B cell (primary cell): ENCODE data around the gene ZP2.

Source experiments
- EZH2 ChIP-seq: IDR thresholded peaks from 2 replicates; pipeline ENCODE4 v1.6.1; 2012; ENCODE audit warnings: borderline replicate concordance, low read depth, mild to moderate bottlenecking, moderate library complexity, low read length; ENCODE audit not compliant: insufficient read depth, poor library complexity, severe bottlenecking
- TF ChIP-seq, protein P1 (sequence below): fragments of 200-600 bp; IDR thresholded peaks from one replicate; pipeline ENCODE4 v1.8.0; 2022; ENCODE audit warnings: antibody characterized with exemption, mild to moderate bottlenecking

DNA sequence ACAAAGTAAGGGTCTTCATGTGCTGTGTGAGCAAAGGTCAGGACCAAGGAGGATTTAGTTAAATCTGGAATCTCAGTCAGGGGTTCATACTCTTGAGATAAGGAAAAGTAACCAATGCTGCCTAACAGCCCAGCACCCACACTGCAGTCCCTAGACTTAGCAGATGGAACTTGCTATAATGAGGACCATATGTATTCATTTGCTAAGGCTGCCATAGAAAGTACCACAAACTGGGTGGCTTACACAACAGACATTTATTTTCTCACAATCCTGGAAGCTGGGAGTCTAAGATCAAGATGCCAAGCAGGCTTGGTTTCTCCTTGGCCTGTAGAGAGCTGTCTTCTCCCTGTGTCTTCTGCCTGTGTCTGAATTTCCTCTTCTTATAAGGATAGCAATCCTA is 20.8 kb downstream of the ZP2 start:
- TF ChIP-seq, protein P1, sequence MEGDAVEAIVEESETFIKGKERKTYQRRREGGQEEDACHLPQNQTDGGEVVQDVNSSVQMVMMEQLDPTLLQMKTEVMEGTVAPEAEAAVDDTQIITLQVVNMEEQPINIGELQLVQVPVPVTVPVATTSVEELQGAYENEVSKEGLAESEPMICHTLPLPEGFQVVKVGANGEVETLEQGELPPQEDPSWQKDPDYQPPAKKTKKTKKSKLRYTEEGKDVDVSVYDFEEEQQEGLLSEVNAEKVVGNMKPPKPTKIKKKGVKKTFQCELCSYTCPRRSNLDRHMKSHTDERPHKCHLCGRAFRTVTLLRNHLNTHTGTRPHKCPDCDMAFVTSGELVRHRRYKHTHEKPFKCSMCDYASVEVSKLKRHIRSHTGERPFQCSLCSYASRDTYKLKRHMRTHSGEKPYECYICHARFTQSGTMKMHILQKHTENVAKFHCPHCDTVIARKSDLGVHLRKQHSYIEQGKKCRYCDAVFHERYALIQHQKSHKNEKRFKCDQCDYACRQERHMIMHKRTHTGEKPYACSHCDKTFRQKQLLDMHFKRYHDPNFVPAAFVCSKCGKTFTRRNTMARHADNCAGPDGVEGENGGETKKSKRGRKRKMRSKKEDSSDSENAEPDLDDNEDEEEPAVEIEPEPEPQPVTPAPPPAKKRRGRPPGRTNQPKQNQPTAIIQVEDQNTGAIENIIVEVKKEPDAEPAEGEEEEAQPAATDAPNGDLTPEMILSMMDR = no peak
- TF ChIP-seq EZH2 = no peak
